ENCODE measurements around the gene ACOX1. TPM values are rescaled to one million over a fixed set of nuclear protein-coding genes. Genes with fewer than 3 reads are reported as not detected.

Gene ACOX1
- total and polyA plus RNA-seq, 2 of the 13 experiments (the other 11 are each of a cell fraction or from before 2014, with no cell fraction given) = 86.4 to 120 TPM

DNA sequence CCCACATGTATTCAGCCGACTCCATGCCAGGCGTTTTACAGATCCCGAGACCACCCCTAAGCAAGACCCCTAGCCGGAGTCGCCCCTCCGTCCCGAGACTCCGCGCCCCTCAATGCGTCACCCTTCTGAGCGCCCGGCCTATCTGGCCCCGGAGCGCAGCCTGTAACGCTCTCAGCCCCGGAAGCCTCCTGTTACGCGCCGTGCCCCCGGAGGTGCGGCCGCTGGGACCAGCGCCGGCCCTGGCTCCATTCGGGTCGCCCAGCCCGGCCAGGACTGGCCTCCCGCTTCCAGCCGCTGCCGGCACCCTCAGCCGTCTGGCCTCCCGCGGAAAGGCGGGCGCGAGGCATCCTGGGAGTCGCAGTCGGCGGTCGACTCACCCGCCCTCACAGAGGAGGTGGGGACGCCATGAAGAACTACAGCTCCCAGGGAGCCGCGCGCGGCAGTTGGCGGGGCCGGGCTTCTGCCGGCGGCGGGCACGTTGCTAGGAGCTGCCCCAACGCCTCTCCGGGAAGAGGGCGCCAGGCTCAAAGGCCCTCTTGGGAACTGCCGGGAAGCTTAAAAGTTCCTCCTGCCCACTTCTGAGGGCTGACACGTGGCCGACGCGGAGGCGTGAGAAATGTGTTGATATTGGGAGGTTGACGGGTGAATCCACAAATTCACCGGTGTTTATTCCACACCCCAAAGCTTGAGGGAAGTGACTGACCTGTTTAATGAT, 38.1 kb downstream of the ACOX1 start, which contains the start of gene FBF1 (continued):
- no peak for TF ChIP-seq DZIP1 (CRISPR knock-in tag; IDR thresholded peaks at IDR 0.05)
- TF ChIP-seq JARID2 (CRISPR knock-in tag; IDR thresholded peaks at IDR 0.05; ENCODE audit: insufficient replicate concordance) = peak; percentile 63
- TF ChIP-seq ARID3A (IDR thresholded peaks at IDR 0.05; ENCODE audit: low read depth, low read length) = no peak; the same call in 1 of the 2 replicates
- TF ChIP-seq ZNF251 (CRISPR knock-in tag; IDR thresholded peaks at IDR 0.05) = 0 out of 2 replicates have a peak, but pooled peaks have one; percentile 46
- no peak for TF ChIP-seq SMARCE1 (IDR thresholded peaks at IDR 0.05; ENCODE audit: borderline replicate concordance)
- TF ChIP-seq CENPT (CRISPR knock-in tag; IDR thresholded peaks at IDR 0.05; ENCODE audit: low read depth) = peak; percentile 92
- TF ChIP-seq IKZF4 (CRISPR knock-in tag; IDR thresholded peaks at IDR 0.05; ENCODE audit: borderline replicate concordance, low read depth, not compliant biosample characterization) = no peak
- peak; percentile 98 for TF ChIP-seq ERF (CRISPR knock-in tag; IDR thresholded peaks at IDR 0.05)
- TF ChIP-seq NR2F2 (IDR thresholded peaks at IDR 0.05; ENCODE audit: borderline replicate concordance, low read depth) = no peak; the same call in 1 of the 2 replicates
- peak; percentile 59; the same call in 1 of the 2 replicates for TF ChIP-seq GFI1 (CRISPR knock-in tag; IDR thresholded peaks at IDR 0.05; ENCODE audit: borderline replicate concordance)
- TF ChIP-seq PRPF4 (IDR thresholded peaks at IDR 0.05; ENCODE audit: low read depth, low read length, poor library complexity, severe bottlenecking) = no peak
- peak; percentile 51; the same call in 1 of the 2 replicates for TF ChIP-seq ZNF441 (CRISPR knock-in tag; IDR thresholded peaks at IDR 0.05; ENCODE audit: borderline replicate concordance)
- peak; percentile 91 for TF ChIP-seq KMT2B (CRISPR knock-in tag; IDR thresholded peaks at IDR 0.05)
- TF ChIP-seq ZNF790 (CRISPR knock-in tag; IDR thresholded peaks at IDR 0.05; ENCODE audit: borderline replicate concordance) = peak; percentile 78; the same call in 1 of the 2 replicates
- TF ChIP-seq ZNF367 (CRISPR knock-in tag; IDR thresholded peaks at IDR 0.05; ENCODE audit: borderline replicate concordance) = peak; percentile 41; the same call in 1 of the 2 replicates
- TF ChIP-seq CSRNP2 (CRISPR knock-in tag; conservative IDR thresholded peaks at IDR 0.05; ENCODE audit: low read depth) = no peak
- TF ChIP-seq ZNF558 (CRISPR knock-in tag; IDR thresholded peaks at IDR 0.05; ENCODE audit: borderline replicate concordance) = no peak; the same call in 1 of the 2 replicates
- TF ChIP-seq ARNT (IDR thresholded peaks at IDR 0.05) = no peak
- TF ChIP-seq ZNF253 (CRISPR knock-in tag; IDR thresholded peaks at IDR 0.05; ENCODE audit: borderline replicate concordance) = 0 out of 2 replicates have a peak, but pooled peaks have one; percentile 37
- peak; percentile 49; the same call in 1 of the 2 replicates for TF ChIP-seq ATF3 (CRISPR knock-in tag; IDR thresholded peaks at IDR 0.05)
- TF ChIP-seq RELA (CRISPR knock-in tag; IDR thresholded peaks at IDR 0.05) = peak; percentile 91; the same call in 1 of the 2 replicates
